HG03571 (cell line): ENCODE results near the gene SCARF1.
A peak's percentile ranks its signal among the peaks of the same experiment; 100 is the strongest.

Source experiments
- ATAC-seq: cut with Tn5 transposase; IDR thresholded peaks from one replicate; pipeline ENCODE4 v1.9.1; 2021; ENCODE audit not compliant: unreplicated experiment

SCARF1 gene

GRCh38 chr17:1605681-1606351, 39.7 kb downstream of the SCARF1 start:
- ATAC-seq = no peak

DNA sequence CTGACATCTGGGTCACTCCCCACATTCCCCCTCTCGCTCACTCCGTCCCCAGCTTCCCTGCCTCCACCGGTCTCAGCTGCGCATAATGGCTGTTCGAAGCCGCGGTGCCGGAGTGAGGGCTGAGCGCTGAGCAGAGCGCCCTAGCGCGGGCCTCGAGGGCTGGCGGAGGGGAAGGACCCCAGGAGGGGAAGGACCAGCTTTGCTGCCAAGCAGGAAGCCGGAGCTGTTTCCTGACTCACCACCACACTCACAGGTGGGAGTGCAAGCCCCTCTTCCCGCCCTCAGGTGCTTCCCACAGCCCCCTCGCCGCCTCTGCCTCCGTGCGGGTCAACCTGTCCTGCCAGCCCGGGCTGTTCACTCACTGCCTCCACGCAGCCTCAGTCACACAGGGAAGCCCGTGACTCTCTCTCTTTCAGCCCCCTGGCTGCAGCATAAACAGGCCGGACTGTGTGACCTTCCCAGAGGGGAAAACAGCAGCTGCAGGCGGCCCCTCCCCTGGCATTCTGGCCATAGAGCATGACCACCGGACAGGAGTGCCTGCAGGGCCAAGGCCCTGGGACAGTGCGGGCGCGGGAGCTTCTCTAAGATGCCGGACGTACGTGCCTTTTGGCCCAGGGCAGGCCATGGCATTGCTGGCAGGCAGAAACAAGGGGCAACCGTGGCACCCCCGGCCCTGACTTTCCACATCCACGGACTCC, 40.6 kb downstream of the SCARF1 start:
- ATAC-seq = no peak

DNA sequence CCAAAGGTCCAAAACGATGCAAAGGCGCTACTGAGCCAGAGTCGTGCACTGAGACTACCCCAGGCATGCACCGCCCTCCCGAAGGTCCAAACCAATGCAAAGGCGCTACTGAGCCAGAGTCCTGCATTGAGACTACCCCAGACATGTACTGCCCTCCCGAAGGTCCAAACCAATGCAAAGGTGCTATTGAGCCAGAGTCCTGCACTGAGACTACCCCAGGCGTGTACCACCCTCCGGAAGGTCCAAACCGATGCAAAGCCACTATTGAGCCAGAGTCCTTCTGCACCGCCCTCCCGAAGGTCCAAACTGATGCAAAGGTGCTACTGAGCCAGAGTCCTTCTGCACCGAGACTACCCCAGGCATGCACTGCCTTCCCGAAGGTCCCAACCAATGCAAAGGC, 44.0 kb downstream of the SCARF1 start:
- ATAC-seq = no peak

- ATAC-seq = no peak
These were observed 47.0 kb downstream of the SCARF1 start for GRCh38 chr17:1598399-1599095.

- no peak for ATAC-seq
These were observed 47.6 kb downstream of the SCARF1 start for GRCh38 chr17:1597861-1598342.

DNA sequence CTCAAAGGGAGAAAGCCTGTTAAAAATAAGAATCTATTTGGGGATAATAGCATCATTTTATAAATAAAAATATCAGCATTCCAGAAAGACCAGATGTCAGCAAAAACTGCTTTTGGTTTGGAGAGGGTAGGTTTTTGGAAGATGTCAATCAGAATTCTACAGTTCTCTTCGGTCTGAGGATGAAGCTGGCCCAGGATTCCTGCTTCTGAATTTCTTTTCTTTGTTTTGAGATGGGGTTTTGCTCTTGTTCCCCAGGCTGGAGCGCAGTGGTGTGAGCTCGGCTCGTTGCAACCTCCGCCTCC, 52.0 kb downstream of the SCARF1 start:
- no peak for ATAC-seq

- ATAC-seq = peak; percentile 60
These were observed 52.5 kb downstream of the SCARF1 start for GRCh38 chr17:1592751-1593629.

- no peak for ATAC-seq
These were observed 54.0 kb downstream of the SCARF1 start for GRCh38 chr17:1591474-1592090.

GRCh38 chr17:1590747-1591473, 54.6 kb downstream of the SCARF1 start:
- no peak for ATAC-seq

GRCh38 chr17:1590029-1590746, 55.3 kb downstream of the SCARF1 start:
- no peak for ATAC-seq

- no peak for ATAC-seq
These were observed 56.5 kb downstream of the SCARF1 start for GRCh38 chr17:1588821-1589585.

DNA sequence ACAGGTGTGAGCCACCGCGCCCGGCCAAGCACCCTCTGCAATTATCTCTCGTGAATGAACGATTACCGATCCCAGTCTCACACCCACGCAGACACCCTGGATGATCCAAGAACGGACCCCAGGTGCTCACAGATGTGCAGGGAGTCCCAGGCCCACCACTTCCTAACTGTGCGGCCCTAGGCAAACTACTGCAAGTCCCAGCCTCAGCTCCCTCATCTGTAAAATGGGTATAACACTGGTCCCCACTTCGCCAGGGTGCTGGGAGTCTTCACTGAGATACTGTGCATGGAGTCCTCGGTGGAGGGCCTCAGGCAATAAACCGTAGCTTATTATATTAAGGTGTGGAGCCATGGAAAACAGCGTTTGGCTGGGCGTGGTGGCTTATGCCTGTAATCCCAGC, 61.4 kb downstream of the SCARF1 start:
- ATAC-seq = no peak
